Mucosa of rectum (tissue), 2 donors: Measurements from ENCODE around the gene AMIGO3.

ENCODE experiments used
- H3K27ac ChIP-seq, 2 donors: one replicate each; pipeline ENCODE4 v1.7.0; 2013; ENCODE audit warnings: inconsistent platforms in 2 of 2, low read depth in 2 of 2, low read length in 2 of 2
- H3K27me3 ChIP-seq, 2 donors: one replicate each; pipeline ENCODE4 v1.7.0; 2013; ENCODE audit warnings: low read length in 2 of 2; ENCODE audit not compliant: control insufficient read depth in 2 of 2, insufficient read depth in 2 of 2
- H3K36me3 ChIP-seq, 2 donors: one replicate each; pipeline ENCODE4 v1.7.0; 2013; ENCODE audit warnings: low read length in 2 of 2; ENCODE audit not compliant: control insufficient read depth in 2 of 2, insufficient read depth in 2 of 2
- H3K4me1 ChIP-seq, 2 donors: one replicate each; pipeline ENCODE4 v1.7.0; 2013; ENCODE audit warnings: low read length in 2 of 2, mild to moderate bottlenecking in 1 of 2; ENCODE audit not compliant: control insufficient read depth in 2 of 2, insufficient read depth in 2 of 2
- H3K4me3 ChIP-seq, 2 donors: one replicate each; pipeline ENCODE4 v1.7.0; 2013; ENCODE audit warnings: low read length in 2 of 2
- H3K9ac ChIP-seq, 2 donors: one replicate each; pipeline ENCODE4 v1.7.0; 2013; ENCODE audit warnings: low read length in 2 of 2, low read depth in 1 of 2, mild to moderate bottlenecking in 1 of 2
- H3K9me3 ChIP-seq, 2 donors: one replicate each; pipeline ENCODE4 v1.7.0; 2013; ENCODE audit warnings: low read length in 2 of 2; ENCODE audit not compliant: control insufficient read depth in 2 of 2
- donor health status: healthy.
- donor health status: Normal muscosa, but diverticular disease.

AMIGO3 gene

GRCh38 chr3:49713336-49714105 lies 6.0 kb downstream of the AMIGO3 start:
- no peaks in the 10 kb centered on the region for H3K27me3 ChIP-seq
- H3K4me3 ChIP-seq = no peak overlapping the region
- H3K9ac ChIP-seq = no peak overlapping the region
- H3K4me1 ChIP-seq = peaks cover 1 to 3% of the 10 kb centered on the region in 2 donors
- H3K36me3 ChIP-seq = peaks cover 9 to 10% of the 10 kb centered on the region in 2 donors
- no peaks in the 10 kb centered on the region for H3K9me3 ChIP-seq
- H3K27ac ChIP-seq = no peak overlapping the region

GRCh38 chr3:49712631-49713317 lies 6.7 kb downstream of the AMIGO3 start:
- Histone ChIP-seq H3K27ac (no peak overlapping the region), H3K36me3 (peaks cover 9 to 10% of the 10 kb centered on the region in 2 donors), H3K9ac (no peak overlapping the region), H3K9me3 (no peaks in the 10 kb centered on the region), H3K4me3 (no peak overlapping the region), H3K4me1 (no peaks in the 10 kb centered on the region), H3K27me3 (no peaks in the 10 kb centered on the region)

GRCh38 chr3:49712166-49712565 lies 7.3 kb downstream of the AMIGO3 start:
- Histone ChIP-seq H3K4me1 (no peaks in the 10 kb centered on the region), H3K36me3 (peaks cover 10 to 11% of the 10 kb centered on the region in 2 donors), H3K27me3 (no peaks in the 10 kb centered on the region), H3K9me3 (no peaks in the 10 kb centered on the region), H3K27ac (no peak overlapping the region), H3K4me3 (no peak overlapping the region), H3K9ac (no peak overlapping the region)

- Histone ChIP-seq H3K27ac (no peak overlapping the region), H3K4me1 (no peaks in the 10 kb centered on the region), H3K4me3 (no peak overlapping the region), H3K36me3 (peaks cover 10 to 17% of the 10 kb centered on the region in 2 donors), H3K9me3 (no peaks in the 10 kb centered on the region), H3K9ac (no peak overlapping the region), H3K27me3 (no peaks in the 10 kb centered on the region)
These were observed 8.0 kb downstream of the AMIGO3 start for GRCh38 chr3:49711489-49711888.

GRCh38 chr3:49709852-49710251 lies 9.6 kb downstream of the AMIGO3 start:
- Histone ChIP-seq H3K27ac (no peak overlapping the region), H3K27me3 (no peaks in the 10 kb centered on the region), H3K36me3 (peaks cover 12 to 23% of the 10 kb centered on the region in 2 donors), H3K9me3 (no peaks in the 10 kb centered on the region), H3K4me1 (no peaks in the 10 kb centered on the region), H3K4me3 (no peak overlapping the region), H3K9ac (no peak overlapping the region)

GRCh38 chr3:49707113-49707480 lies 12.4 kb downstream of the AMIGO3 start:
- Histone ChIP-seq H3K27ac (no peak overlapping the region), H3K9ac (no peak overlapping the region), H3K9me3 (no peaks in the 10 kb centered on the region), H3K36me3 (peaks cover 8 to 22% of the 10 kb centered on the region in 2 donors), H3K4me3 (no peak overlapping the region), H3K27me3 (no peaks in the 10 kb centered on the region), H3K4me1 (no peaks in the 10 kb centered on the region)

GRCh38 chr3:49706456-49707112 lies 12.9 kb downstream of the AMIGO3 start:
- H3K36me3 ChIP-seq = peaks cover 8 to 26% of the 10 kb centered on the region in 2 donors
- H3K4me3 ChIP-seq = no peak overlapping the region
- H3K27me3 ChIP-seq = no peaks in the 10 kb centered on the region
- no peaks in the 10 kb centered on the region for H3K4me1 ChIP-seq
- no peak overlapping the region for H3K9ac ChIP-seq
- no peaks in the 10 kb centered on the region for H3K9me3 ChIP-seq
- no peak overlapping the region for H3K27ac ChIP-seq

GRCh38 chr3:49705390-49705960 lies 14.0 kb downstream of the AMIGO3 start:
- peaks cover 8 to 35% of the 10 kb centered on the region in 2 donors for H3K36me3 ChIP-seq
- no peaks in the 10 kb centered on the region for H3K9me3 ChIP-seq
- H3K4me3 ChIP-seq = no peak overlapping the region
- H3K27ac ChIP-seq = no peak overlapping the region
- no peaks in the 10 kb centered on the region for H3K27me3 ChIP-seq
- no peak overlapping the region for H3K9ac ChIP-seq
- no peaks in the 10 kb centered on the region for H3K4me1 ChIP-seq

GRCh38 chr3:49704629-49705028 lies 14.9 kb downstream of the AMIGO3 start:
- H3K9me3 ChIP-seq = no peaks in the 10 kb centered on the region
- no peak overlapping the region for H3K27ac ChIP-seq
- peaks cover 11 to 43% of the 10 kb centered on the region in 2 donors for H3K36me3 ChIP-seq
- no peak overlapping the region for H3K9ac ChIP-seq
- no peaks in the 10 kb centered on the region for H3K4me1 ChIP-seq
- no peaks in the 10 kb centered on the region for H3K27me3 ChIP-seq
- H3K4me3 ChIP-seq = no peak overlapping the region

- H3K4me1 ChIP-seq = no peaks in the 10 kb centered on the region
- peaks cover 11 to 45% of the 10 kb centered on the region in 2 donors for H3K36me3 ChIP-seq
These were observed 15.5 kb downstream of the AMIGO3 start for GRCh38 chr3:49703956-49704355.

More at GRCh38 chr3:49703956-49704355, 15.5 kb downstream of the AMIGO3 start:
- Histone ChIP-seq H3K9me3 (no peaks in the 10 kb centered on the region), H3K9ac (no peak overlapping the region), H3K4me3 (no peak overlapping the region), H3K27ac (no peak overlapping the region), H3K27me3 (no peaks in the 10 kb centered on the region)
